ENCODE data around the gene CHSY1. TPM values are rescaled to one million over a fixed set of nuclear protein-coding genes. Genes with fewer than 3 reads are reported as not detected.

The CHSY1 gene
- total RNA-seq, 2 donors from 2014 or later: 47.4 to 114 TPM

DNA sequence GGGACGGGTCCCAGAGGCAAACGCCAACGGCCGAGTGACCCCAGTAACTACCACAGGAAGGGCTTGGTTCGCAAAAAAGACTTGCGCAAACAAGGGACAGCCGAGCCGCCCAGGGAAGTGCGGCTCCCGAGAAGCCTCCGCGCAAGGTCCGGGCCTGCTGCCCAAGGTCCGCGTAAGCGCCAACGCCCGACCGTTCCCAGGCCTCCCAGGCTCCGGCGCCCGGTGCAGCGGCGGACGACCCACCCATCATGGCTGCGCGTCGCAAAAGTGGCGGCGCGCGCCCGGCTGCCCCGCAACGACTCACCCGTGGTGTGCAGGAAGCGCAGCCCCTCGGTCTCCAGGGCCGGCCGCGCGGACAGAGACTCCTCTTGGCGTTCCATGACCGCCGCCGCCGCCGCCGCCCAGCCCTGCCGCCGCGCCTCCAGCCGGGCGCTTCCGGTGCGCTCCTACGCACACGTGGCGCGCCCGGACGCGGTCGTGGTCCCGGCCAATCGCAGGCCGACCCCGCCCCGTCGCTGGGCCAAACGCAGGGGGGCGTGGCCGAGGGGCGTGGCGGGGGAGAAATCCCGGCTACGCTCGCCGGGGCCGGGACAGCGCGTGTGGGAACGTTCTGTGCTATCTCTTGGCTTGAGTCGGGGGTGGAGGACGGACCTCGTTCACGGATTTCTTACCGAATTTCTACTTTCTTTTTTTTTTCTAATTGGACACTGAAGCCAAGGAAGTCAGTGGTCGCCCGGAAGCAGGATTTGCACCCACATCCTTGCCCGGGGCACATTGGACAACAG lies 25.4 kb upstream of the CHSY1 start, which contains the start of gene SELENOS:
Gene SELENOS (minus strand): TSS at position 448 of the 785 bp plus-strand sequence. CDS start 68 bp downstream, at position 380.
- ATAC-seq (replicated peaks): peak; percentile 98
- peak within 1 kb of the TSS; percentile 94 for H3K27ac Mint-ChIP-seq
- no peaks in the 10 kb centered on the region for H3K9me3 Mint-ChIP-seq
- peaks cover 83% of the 10 kb centered on the region for H3K36me3 Mint-ChIP-seq (ENCODE audit: low read depth)
- peaks cover 10% of the 10 kb centered on the region for H3K4me1 Mint-ChIP-seq
- H3K27me3 Mint-ChIP-seq: no peaks in the 10 kb centered on the region
- peak within 1 kb of the TSS; percentile 96 for H3K4me3 Mint-ChIP-seq

DNA sequence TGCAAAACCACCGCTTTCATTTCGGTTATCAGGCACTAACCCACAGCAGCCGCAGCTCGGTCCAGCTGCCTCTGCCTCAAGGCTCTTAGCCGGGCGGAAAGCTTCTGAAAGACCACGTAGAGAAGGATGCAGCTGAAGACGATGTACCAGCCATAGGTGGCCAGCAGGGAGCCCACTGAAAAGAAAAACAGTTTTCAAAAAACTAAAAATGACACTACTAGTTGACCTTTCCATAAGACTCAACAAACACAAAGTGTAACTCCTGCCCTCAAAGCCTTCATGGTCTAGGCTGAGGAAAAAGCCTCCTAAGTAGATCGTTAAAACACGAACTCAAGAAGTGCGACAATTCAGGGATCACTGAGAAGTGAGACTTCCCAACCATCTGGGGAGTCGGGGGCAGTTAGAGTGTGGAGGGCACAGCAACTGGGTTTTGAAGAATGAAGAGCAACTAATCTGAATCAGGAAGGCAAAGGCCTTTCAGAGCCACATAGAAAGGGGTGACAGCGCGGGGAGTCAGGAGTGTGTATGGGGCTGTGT lies 24.7 kb upstream of the CHSY1 start:
- Mint-ChIP-seq H3K27me3 (no peaks in the 10 kb centered on the region), H3K4me3 (peak overlapping the region; percentile 96), H3K9me3 (no peaks in the 10 kb centered on the region), H3K36me3 (ENCODE audit: low read depth) (peaks cover 83% of the 10 kb centered on the region), H3K4me1 (peaks cover 7% of the 10 kb centered on the region), H3K27ac (peak overlapping the region; percentile 94)
- no peak for ATAC-seq (replicated peaks)

DNA sequence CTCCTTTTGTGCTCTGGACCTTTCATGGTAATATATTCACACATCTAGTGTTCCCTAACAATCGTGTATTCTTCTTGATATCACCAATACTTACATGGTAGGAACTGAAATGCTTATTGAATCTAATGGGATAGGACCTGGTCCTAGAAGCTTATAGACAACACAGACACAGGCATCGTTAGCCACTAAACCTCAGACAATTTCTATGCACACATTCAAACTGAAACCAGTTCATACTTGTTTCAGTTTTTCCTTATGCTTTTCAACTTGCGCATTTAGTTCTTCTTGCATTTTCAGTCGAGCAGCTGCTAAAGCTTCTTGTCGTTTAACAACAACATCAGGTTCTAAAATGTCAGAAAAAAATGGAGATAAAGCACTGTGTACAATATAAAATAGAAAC lies 23.2 kb upstream of the CHSY1 start:
- H3K9me3 Mint-ChIP-seq: no peaks in the 10 kb centered on the region
- peak overlapping the region; percentile 80 for H3K27ac Mint-ChIP-seq
- peaks cover 83% of the 10 kb centered on the region for H3K36me3 Mint-ChIP-seq (ENCODE audit: low read depth)
- H3K4me3 Mint-ChIP-seq: peak overlapping the region; percentile 96
- no peaks in the 10 kb centered on the region for H3K27me3 Mint-ChIP-seq
- H3K4me1 Mint-ChIP-seq: peaks cover 7% of the 10 kb centered on the region
- ATAC-seq (replicated peaks): no peak

DNA sequence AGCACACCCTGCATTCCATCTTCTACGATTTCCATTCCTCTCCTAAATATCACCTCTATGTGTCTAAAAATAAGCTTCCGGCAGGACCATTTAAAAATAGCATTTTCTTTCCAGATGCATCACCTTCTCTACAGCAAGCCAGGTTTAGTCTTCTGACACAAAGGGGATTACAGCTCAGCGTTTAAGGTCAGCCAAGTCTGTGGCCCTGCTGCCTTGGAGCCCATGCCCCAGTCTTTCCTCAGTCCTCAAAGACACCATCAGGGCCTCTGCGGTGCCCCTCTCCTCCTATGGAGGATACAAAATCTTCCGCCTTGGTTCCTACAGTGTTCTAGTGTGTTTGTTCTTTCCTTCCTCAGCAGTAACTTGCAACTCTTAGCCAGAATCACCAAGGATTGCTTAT lies 21.7 kb upstream of the CHSY1 start:
- no peak for ATAC-seq (replicated peaks)

DNA sequence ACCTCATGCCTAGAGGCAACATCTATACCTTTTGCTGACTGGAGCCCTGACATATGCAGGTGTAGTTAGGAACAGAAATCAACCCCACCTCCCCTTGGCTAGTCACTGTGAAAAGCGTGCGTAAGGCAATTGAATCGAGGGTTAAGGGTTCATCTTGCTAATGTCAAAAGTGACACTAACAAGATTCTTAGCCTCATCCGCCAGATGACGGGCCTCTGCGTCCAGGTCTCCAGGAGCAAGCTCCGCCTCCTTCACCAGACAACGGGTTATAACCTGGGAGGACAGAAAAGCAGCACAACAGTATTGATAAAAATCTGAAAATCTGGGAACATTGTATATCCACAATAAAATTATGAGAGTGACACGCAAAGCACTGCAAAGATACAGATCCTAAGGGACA lies 20.7 kb upstream of the CHSY1 start:
- H3K27ac Mint-ChIP-seq: no peak overlapping the region
- H3K9me3 Mint-ChIP-seq: no peaks in the 10 kb centered on the region
- no peak overlapping the region for H3K4me3 Mint-ChIP-seq
- H3K27me3 Mint-ChIP-seq: no peaks in the 10 kb centered on the region
- peaks cover 14% of the 10 kb centered on the region for H3K4me1 Mint-ChIP-seq
- ATAC-seq (replicated peaks): no peak
- peaks cover 71% of the 10 kb centered on the region for H3K36me3 Mint-ChIP-seq (ENCODE audit: low read depth)

More for the DNA sequence above, 21.7 kb upstream of the CHSY1 start:
- no peaks in the 10 kb centered on the region for H3K27me3 Mint-ChIP-seq
- no peaks in the 10 kb centered on the region for H3K9me3 Mint-ChIP-seq
- peaks cover 14% of the 10 kb centered on the region for H3K4me1 Mint-ChIP-seq
- H3K27ac Mint-ChIP-seq: no peak overlapping the region
- H3K4me3 Mint-ChIP-seq: no peak overlapping the region
- H3K36me3 Mint-ChIP-seq (ENCODE audit: low read depth): peaks cover 81% of the 10 kb centered on the region

DNA sequence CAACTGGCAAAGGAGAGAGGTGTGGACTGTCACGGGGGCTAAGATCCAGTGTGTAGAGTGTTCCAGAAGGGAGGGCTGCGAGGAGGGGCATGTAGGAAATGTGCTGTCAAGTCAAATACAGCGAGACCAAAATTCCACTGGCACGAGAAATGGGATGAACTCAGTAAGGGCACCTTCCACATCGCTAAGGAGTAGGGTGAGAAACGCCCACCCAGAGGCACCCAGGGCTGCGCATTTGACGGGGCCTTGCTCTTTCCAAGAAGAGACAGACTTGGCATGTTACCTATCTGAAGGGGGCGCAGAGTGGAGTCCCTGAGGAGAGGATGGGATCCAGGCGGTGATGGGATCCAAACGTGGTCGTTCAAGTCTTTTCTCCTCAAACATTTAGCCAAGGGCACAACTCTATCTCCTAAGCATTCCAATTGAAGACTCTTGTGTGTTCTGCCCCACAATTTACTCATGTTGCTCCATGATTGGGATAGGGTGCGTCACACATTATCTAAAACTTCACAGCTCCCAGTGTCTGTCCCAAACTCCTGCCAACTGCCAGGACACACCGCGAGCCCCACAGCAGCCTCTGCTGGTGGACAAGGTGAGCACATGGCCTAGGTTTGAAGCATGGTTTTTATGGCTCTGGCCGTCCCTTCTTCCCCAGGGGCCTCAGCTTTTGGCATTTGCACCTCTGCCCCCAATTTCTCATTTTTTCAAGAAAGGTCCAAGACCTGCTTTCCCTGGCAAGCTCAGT lies 17.8 kb upstream of the CHSY1 start:
- Mint-ChIP-seq H3K27me3 (no peaks in the 10 kb centered on the region), H3K4me3 (no peak overlapping the region), H3K9me3 (no peaks in the 10 kb centered on the region), H3K36me3 (ENCODE audit: low read depth) (peaks cover 59% of the 10 kb centered on the region), H3K27ac (peak overlapping the region; percentile 20), H3K4me1 (peaks cover 9% of the 10 kb centered on the region)
- ATAC-seq (replicated peaks): no peak

DNA sequence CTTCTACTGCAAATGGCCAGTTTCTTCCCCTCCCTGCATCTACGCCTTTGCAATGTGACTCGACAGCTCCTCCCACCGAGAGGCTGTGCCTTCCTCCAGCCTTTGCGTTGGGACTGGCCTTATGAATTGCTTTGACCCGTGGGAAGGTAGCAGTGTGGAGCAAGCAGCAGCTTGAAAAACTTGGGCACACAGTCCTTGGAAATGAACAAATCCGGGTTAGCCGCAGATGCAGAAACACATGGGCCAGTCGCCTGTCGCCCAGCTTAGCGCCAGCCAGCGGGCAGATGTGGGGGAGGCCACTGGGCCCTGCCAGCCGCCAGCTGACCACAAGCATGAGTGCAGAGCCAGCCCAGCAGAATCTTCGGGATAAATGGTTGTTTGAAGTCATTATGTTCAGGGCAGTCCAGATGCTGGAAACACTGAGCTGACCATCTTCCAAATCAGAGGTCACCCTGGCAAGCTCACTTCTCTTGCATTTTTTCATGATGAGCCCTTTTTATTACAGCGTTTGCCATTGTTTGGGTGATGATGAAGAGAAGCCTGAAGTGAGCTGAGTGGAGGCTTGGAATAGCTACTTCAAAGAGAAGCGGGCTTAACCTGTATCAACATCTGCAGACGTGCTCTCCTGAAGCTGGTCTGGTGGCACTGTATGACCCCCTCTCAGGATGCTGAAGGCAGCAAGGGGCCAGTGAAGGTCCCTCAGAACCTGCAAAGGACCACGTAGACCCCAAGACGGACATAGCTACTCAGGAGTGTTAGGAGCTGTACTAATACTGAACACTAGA lies 15.7 kb upstream of the CHSY1 start:
- ATAC-seq (replicated peaks): no peak
- Mint-ChIP-seq H3K4me3 (no peak overlapping the region), H3K27me3 (no peaks in the 10 kb centered on the region), H3K4me1 (peaks cover 7% of the 10 kb centered on the region), H3K36me3 (ENCODE audit: low read depth) (peaks cover 38% of the 10 kb centered on the region), H3K27ac (no peak overlapping the region), H3K9me3 (no peaks in the 10 kb centered on the region)

DNA sequence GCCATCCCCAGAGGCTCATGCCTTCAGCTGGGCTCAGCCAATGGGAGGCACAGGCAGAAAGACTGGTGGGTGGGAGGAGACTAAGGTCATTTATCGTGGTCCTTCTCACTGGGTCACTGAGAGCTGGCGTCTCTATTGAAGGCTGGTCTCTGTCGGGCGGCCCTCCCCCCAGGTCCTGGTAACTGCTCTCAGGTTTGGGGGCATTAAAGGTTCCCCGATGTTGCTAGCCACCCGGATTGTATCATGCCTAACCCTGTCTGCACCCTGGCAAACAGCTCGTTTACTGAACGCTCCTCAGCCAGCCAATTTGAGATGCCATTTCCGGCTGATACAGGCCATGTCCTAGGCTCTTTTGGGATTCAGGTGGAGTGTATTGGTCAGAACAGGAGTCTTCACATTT lies 14.9 kb upstream of the CHSY1 start:
- H3K36me3 Mint-ChIP-seq (ENCODE audit: low read depth): peaks cover 31% of the 10 kb centered on the region
- no peak for ATAC-seq (replicated peaks)
- peaks cover 7% of the 10 kb centered on the region for H3K4me1 Mint-ChIP-seq
- H3K9me3 Mint-ChIP-seq: no peaks in the 10 kb centered on the region
- no peak overlapping the region for H3K4me3 Mint-ChIP-seq
- no peaks in the 10 kb centered on the region for H3K27me3 Mint-ChIP-seq
- no peak overlapping the region for H3K27ac Mint-ChIP-seq

DNA sequence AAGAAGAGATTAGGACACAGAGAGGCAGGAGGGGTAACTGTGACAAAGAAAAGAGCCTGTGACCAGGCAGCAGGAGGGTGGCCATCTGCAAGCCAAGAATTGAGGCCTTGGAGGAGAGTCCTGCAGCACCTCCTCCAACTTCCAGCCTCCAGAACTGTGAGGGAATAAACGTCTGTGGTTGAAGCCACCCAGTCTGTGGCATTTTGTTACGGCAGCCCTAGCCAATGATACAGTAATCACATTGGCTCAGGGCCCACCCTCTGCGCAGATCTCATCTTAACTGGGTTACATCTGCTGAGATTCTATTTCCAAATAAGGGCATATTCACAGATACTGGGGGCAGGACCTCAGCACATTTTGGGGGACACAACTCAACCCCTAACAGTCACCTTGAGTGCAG lies 14.2 kb upstream of the CHSY1 start:
- Mint-ChIP-seq H3K36me3 (ENCODE audit: low read depth) (peaks cover 23% of the 10 kb centered on the region), H3K27me3 (no peaks in the 10 kb centered on the region), H3K9me3 (no peaks in the 10 kb centered on the region), H3K4me3 (no peak overlapping the region), H3K27ac (no peak overlapping the region), H3K4me1 (peaks cover 7% of the 10 kb centered on the region)
- no peak for ATAC-seq (replicated peaks)

DNA sequence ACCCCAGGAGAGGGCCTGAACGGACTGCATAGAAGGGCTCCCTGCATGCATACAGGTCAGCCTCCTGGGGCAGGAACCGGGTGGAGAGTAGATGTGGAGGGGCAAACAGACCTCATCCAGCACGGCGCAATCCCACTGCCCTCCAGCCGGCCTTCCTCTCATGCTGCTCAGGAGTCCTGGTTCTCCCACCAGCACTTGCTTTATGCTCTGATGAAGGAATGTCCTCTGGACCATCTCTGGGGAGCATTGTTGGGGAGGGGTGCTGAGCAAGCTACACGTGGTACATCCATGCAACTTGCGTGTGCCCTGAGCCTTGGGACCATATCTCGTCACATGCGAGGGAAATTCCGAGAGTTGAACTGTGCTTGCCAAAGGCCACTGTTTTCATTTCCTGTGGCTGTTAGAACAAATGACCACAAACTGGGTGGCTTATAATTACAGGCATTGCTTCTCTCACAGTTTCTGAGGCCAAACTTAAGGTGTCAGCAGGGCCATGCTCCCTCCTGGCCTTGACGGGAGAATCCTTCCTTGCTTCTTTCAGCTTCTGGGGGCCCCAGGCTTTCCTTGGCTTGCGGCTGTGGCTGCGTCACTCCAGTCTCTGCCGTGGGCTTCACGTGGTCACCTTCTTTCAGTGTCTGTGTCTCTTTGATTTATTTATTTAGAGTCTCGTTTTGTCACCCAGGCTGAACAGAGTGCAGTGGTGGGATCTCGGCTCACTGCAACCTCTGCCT lies 13.2 kb upstream of the CHSY1 start:
- Mint-ChIP-seq H3K9me3 (no peaks in the 10 kb centered on the region), H3K4me3 (no peak overlapping the region), H3K4me1 (peaks cover 7% of the 10 kb centered on the region), H3K36me3 (ENCODE audit: low read depth) (peaks cover 13% of the 10 kb centered on the region), H3K27ac (no peak overlapping the region), H3K27me3 (peaks cover under 1% of the 10 kb centered on the region)
- ATAC-seq (replicated peaks): no peak

DNA sequence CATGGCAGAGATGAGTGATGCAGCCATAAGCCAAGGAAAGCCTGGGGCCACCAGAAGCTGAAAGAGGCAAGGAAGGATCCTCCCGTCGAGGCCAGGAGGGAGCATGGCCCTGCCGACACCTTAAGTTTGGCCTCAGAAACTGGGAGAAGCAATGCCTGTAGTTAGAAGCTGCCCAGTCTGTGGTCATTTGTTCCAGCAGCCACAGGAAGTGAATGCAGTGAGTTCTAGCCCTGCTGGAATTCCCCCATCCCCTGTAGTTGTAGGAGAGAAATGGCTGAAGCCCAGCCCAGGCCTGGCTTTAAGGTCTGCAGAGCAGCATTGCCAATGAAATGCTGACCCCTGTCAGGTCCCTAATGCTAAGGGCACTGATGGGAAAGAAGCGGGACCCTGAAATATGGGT lies 12.2 kb upstream of the CHSY1 start:
- H3K9me3 Mint-ChIP-seq: no peaks in the 10 kb centered on the region
- peaks cover 3% of the 10 kb centered on the region for H3K4me1 Mint-ChIP-seq
- H3K36me3 Mint-ChIP-seq (ENCODE audit: low read depth): peaks cover 3% of the 10 kb centered on the region
- no peak overlapping the region for H3K27ac Mint-ChIP-seq
- peak; percentile 21 for ATAC-seq (replicated peaks)
- peaks cover 7% of the 10 kb centered on the region for H3K27me3 Mint-ChIP-seq
- H3K4me3 Mint-ChIP-seq: no peak overlapping the region

DNA sequence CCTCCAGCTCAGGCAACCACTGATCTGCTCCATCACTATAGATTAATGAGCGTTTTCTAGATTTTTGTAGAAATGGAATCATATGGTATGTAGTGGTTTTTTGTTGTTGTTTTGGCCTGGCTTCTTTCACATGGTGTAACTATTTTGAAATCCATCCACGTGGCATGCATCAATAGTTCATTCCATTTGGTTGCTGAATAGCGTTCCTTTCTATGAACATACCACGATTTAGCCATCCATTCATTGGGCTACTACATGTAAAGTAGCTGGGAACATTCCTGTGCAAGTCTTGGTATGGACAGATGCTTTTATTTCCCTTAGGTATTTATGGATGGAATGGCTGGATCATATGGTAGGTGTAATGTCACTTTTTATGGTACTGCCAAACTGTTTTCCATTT lies 10.7 kb upstream of the CHSY1 start:
- Mint-ChIP-seq H3K36me3 (ENCODE audit: low read depth) (no peaks in the 10 kb centered on the region), H3K27me3 (peaks cover 10% of the 10 kb centered on the region), H3K27ac (no peak overlapping the region), H3K4me3 (no peak overlapping the region), H3K4me1 (peaks cover 4% of the 10 kb centered on the region), H3K9me3 (no peaks in the 10 kb centered on the region)
- ATAC-seq (replicated peaks): no peak

DNA sequence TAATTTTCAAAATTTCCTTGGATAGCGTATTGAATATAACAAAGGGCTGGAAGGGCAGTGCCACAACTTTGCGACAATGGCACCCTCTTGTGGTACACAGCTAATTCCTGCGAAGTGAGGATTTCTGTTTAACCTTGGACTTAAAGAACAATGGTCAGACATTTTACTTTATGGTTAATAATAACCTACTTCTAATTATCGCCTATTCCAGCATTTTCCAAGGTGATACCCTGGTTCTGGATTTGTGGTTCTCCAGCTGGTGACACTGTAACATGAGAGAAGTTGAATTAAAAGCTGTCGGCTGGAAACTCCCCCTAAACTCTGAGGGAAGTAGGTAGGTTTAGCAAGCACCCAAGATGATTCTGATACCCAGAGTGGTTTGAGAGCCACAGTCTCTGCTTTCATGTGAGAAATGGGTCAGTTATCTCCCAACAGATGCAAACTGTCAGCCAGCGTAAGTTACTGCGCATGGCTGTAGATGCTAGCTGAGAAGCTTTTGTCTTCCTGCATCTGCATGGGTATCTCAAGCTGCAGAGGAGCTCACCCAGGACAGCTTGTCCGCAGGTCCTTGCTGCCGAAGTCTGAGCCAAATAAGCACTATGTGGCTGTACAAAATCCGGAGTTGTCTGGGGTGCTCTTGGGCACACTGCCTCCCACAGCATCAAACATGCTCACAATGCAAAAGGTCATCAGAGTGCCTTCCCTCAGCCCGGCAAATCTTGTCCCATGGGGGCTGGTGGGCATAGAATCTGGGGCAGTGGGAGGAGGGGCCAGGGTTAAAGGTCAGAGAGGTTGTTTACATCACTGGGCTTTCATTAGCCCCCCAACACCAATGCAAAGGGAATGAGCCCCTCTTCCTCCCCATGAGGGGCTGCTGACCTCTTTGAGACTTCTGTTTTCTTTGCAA lies 6.6 kb upstream of the CHSY1 start:
- Mint-ChIP-seq H3K36me3 (ENCODE audit: low read depth) (no peaks in the 10 kb centered on the region), H3K27ac (no peak overlapping the region), H3K4me3 (no peak overlapping the region), H3K27me3 (peaks cover 10% of the 10 kb centered on the region), H3K9me3 (no peaks in the 10 kb centered on the region), H3K4me1 (peaks cover 12% of the 10 kb centered on the region)
- peak; percentile 68 for ATAC-seq (replicated peaks)
